CD4-positive, alpha-beta T cell treated with Interleukin-17A for 1 hour (primary cell): ENCODE data around the gene ZNF462.

ENCODE experiments used
- DNase-seq: peaks from one replicate; pipeline ENCODE4 v3.0.0-alpha.2; 2020

ZNF462 gene

GRCh38 chr9:107018861-107019545 is 156.0 kb downstream of the ZNF462 start:
- DNase-seq: no peak

- no peak for DNase-seq
Observed at GRCh38 chr9:107020040-107020530, 157.1 kb downstream of the ZNF462 start.

GRCh38 chr9:107024193-107024592 is 161.2 kb downstream of the ZNF462 start:
- DNase-seq: no peak

- DNase-seq: no peak
Observed at GRCh38 chr9:107025260-107026035, 162.5 kb downstream of the ZNF462 start.

- DNase-seq: no peak
Observed at GRCh38 chr9:107029146-107029545, 166.2 kb downstream of the ZNF462 start.

GRCh38 chr9:107033966-107034365 is 171.0 kb downstream of the ZNF462 start:
- no peak for DNase-seq

- no peak for DNase-seq
Observed at GRCh38 chr9:107034831-107035230, 171.9 kb downstream of the ZNF462 start.

- no peak for DNase-seq
Observed at GRCh38 chr9:107036367-107036766, 173.4 kb downstream of the ZNF462 start.

- DNase-seq: no peak
Observed at GRCh38 chr9:107039542-107039941, 176.6 kb downstream of the ZNF462 start.

- no peak for DNase-seq
Observed at GRCh38 chr9:107042606-107043005, 179.6 kb downstream of the ZNF462 start.

- no peak for DNase-seq
Observed at GRCh38 chr9:107043886-107044285, 180.9 kb downstream of the ZNF462 start.

GRCh38 chr9:107044872-107045271 is 181.9 kb downstream of the ZNF462 start:
- no peak for DNase-seq

GRCh38 chr9:107046692-107047091 is 183.7 kb downstream of the ZNF462 start:
- DNase-seq: no peak

GRCh38 chr9:107049046-107049802 is 186.3 kb downstream of the ZNF462 start:
- DNase-seq: no peak

GRCh38 chr9:107049803-107050184 is 186.8 kb downstream of the ZNF462 start:
- DNase-seq: no peak

GRCh38 chr9:107051392-107051791 is 188.4 kb downstream of the ZNF462 start:
- DNase-seq: no peak

- DNase-seq: no peak
Observed at GRCh38 chr9:107054146-107054545, 191.2 kb downstream of the ZNF462 start.

GRCh38 chr9:107059220-107059619 is 196.3 kb downstream of the ZNF462 start:
- no peak for DNase-seq

- DNase-seq: no peak
Observed at GRCh38 chr9:107060062-107060461, 197.1 kb downstream of the ZNF462 start.
